Measurements from ENCODE around the gene MCOLN1.

The MCOLN1 gene

GRCh38 chr19:7504684-7505083, 17.7 kb upstream of the MCOLN1 start:
- DNase-seq = no peak

- peak; percentile 60 for DNase-seq
These were observed 17.1 kb upstream of the MCOLN1 start for GRCh38 chr19:7505288-7505681.

- peak; percentile 55 for DNase-seq
These were observed 16.6 kb upstream of the MCOLN1 start for GRCh38 chr19:7505682-7506384.

- peak; percentile 92 for DNase-seq
These were observed 15.8 kb upstream of the MCOLN1 start for GRCh38 chr19:7506385-7507328.

GRCh38 chr19:7507884-7508283, 14.5 kb upstream of the MCOLN1 start:
- peak; percentile 65 for DNase-seq

GRCh38 chr19:7509625-7510024, 12.8 kb upstream of the MCOLN1 start:
- DNase-seq = no peak

- no peak for DNase-seq
These were observed 10.0 kb upstream of the MCOLN1 start for GRCh38 chr19:7512400-7512851.

- DNase-seq = no peak
These were observed 8.4 kb upstream of the MCOLN1 start for GRCh38 chr19:7513809-7514642.

- no peak for DNase-seq
These were observed 7.2 kb upstream of the MCOLN1 start for GRCh38 chr19:7515110-7515644.

GRCh38 chr19:7515645-7516151, 6.7 kb upstream of the MCOLN1 start, which contains the start of gene ZNF358:
Gene ZNF358, plus strand, starts transcription at chr19:7516103. Its CDS starts 3,140 bp downstream, at chr19:7519243.
- DNase-seq = peak; percentile 58

- DNase-seq = no peak
These were observed 6.1 kb upstream of the MCOLN1 start for GRCh38 chr19:7516333-7516732.

GRCh38 chr19:7516878-7517277, 5.5 kb upstream of the MCOLN1 start:
- DNase-seq = no peak

GRCh38 chr19:7519361-7520130, 2.9 kb upstream of the MCOLN1 start:
- no peak for DNase-seq

- no peak for DNase-seq
These were observed 2.0 kb upstream of the MCOLN1 start for GRCh38 chr19:7520131-7521051.

GRCh38 chr19:7521551-7522071, 813 bp upstream of the MCOLN1 start:
- no peak for DNase-seq

- DNase-seq = no peak
These were observed 671 bp downstream of the MCOLN1 start for GRCh38 chr19:7522923-7523667.

- DNase-seq = no peak
These were observed 2.1 kb downstream of the MCOLN1 start for GRCh38 chr19:7524523-7524922.

GRCh38 chr19:7524992-7525739, 2.7 kb downstream of the MCOLN1 start:
- DNase-seq = no peak

All from NCI-H774 (cell line).